AG04449 (cell line): Measurements from ENCODE around the gene ABCB11.
"Not testable (repeated sequence)": the region's sequence is repeated elsewhere in the genome, so short reads cannot be mapped to it uniquely, and the experiment has no call there.

ENCODE experiments used
- CTCF ChIA-PET: fragments of 350-600 bp; formaldehyde crosslinking; extraction: SDS; loops from one replicate; lab custom pipeline; 2021; ENCODE audit warnings: antibody characterized with exemption; lab: Yijun Ruan, JAX
- POLR2A ChIA-PET: fragments of 400-600, 350-600 bp; formaldehyde crosslinking; extraction: SDS; loops from one replicate; lab custom pipeline; 2020; ENCODE audit warnings: antibody characterized with exemption, inconsistent platforms; lab: Yijun Ruan, JAX
- DNase-seq: peaks from one replicate; pipeline ENCODE4 v3.0.0-alpha.2; 2010; ENCODE audit warnings: low read depth, low spot score
- H3K4me3 ChIP-seq: 2 replicates; pipeline ENCODE4 v1.5.1; 2011; ENCODE audit warnings: low read depth, mild to moderate bottlenecking, control low read depth, low read length
- CTCF ChIP-seq: IDR thresholded peaks from one replicate; pipeline ENCODE4 v1.5.1; 2011; ENCODE audit warnings: mild to moderate bottlenecking, moderate library complexity, low read length, control low read depth, inconsistent platforms; ENCODE audit not compliant: insufficient read depth; ENCODE audit errors: missing control alignments

Gene ABCB11

GRCh38 chr2:169065422-169065821 is 34.3 kb upstream of the ABCB11 start:
- CTCF ChIA-PET = no interaction called here
- no peak overlapping the region for H3K4me3 ChIP-seq
- TF ChIP-seq CTCF = no peak
- no peak for DNase-seq
- POLR2A ChIA-PET = no interaction called here

- H3K4me3 ChIP-seq, DNase-seq, CTCF ChIA-PET, POLR2A ChIA-PET: not testable (repeated sequence)
Measured at GRCh38 chr2:169064199-169064598, 33.1 kb upstream of the ABCB11 start.

GRCh38 chr2:169054575-169054974 is 23.5 kb upstream of the ABCB11 start:
- CTCF ChIA-PET = not testable (repeated sequence)

GRCh38 chr2:169050476-169051240 is 19.5 kb upstream of the ABCB11 start:
- ChIA-PET CTCF (no interaction called here), POLR2A (no interaction called here)
- no peak for DNase-seq
- no peak overlapping the region for H3K4me3 ChIP-seq
- no peak for TF ChIP-seq CTCF

More at GRCh38 chr2:169054575-169054974, 23.5 kb upstream of the ABCB11 start:
- DNase-seq, H3K4me3 ChIP-seq, POLR2A ChIA-PET: not testable (repeated sequence)

- CTCF ChIA-PET = no interaction called here
- DNase-seq = no peak
- POLR2A ChIA-PET = no interaction called here
- TF ChIP-seq CTCF = no peak
- H3K4me3 ChIP-seq = no peak overlapping the region
Measured at GRCh38 chr2:169049142-169049541, 18.0 kb upstream of the ABCB11 start.

- no peak overlapping the region for H3K4me3 ChIP-seq
- CTCF ChIA-PET = no interaction called here
- no peak for DNase-seq
- TF ChIP-seq CTCF = no peak
- POLR2A ChIA-PET = no interaction called here
Measured at GRCh38 chr2:169047256-169048250, 16.4 kb upstream of the ABCB11 start.
